Measurements from ENCODE around the gene TNS3. TPM values are rescaled to one million over a fixed set of nuclear protein-coding genes. Genes with fewer than 3 reads are reported as not detected.

The TNS3 gene
- total RNA-seq, 4 donors from 2014 or later = 34.6 to 52.5 (median 48.6) TPM

GRCh38 chr7:47521816-47522561, 59.9 kb downstream of the TNS3 start:
- TF ChIP-seq, protein P1, sequence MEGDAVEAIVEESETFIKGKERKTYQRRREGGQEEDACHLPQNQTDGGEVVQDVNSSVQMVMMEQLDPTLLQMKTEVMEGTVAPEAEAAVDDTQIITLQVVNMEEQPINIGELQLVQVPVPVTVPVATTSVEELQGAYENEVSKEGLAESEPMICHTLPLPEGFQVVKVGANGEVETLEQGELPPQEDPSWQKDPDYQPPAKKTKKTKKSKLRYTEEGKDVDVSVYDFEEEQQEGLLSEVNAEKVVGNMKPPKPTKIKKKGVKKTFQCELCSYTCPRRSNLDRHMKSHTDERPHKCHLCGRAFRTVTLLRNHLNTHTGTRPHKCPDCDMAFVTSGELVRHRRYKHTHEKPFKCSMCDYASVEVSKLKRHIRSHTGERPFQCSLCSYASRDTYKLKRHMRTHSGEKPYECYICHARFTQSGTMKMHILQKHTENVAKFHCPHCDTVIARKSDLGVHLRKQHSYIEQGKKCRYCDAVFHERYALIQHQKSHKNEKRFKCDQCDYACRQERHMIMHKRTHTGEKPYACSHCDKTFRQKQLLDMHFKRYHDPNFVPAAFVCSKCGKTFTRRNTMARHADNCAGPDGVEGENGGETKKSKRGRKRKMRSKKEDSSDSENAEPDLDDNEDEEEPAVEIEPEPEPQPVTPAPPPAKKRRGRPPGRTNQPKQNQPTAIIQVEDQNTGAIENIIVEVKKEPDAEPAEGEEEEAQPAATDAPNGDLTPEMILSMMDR (IDR thresholded peaks at IDR 0.05) = no peak
- TF ChIP-seq POLR2A (IDR thresholded peaks at IDR 0.05; ENCODE audit: low read depth) = no peak
- no peak for TF ChIP-seq EP300 (IDR thresholded peaks at IDR 0.05)
- TF ChIP-seq POLR2AphosphoS5 (IDR thresholded peaks at IDR 0.05) = no peak
- no peaks in the 10 kb centered on the region for H3K27me3 ChIP-seq
- no peak for DNase-seq (ENCODE audit: extremely low spot score)
- intact Hi-C loops (cut with DNase I) = no loop called here
- no peaks in the 10 kb centered on the region for H3K9me3 ChIP-seq
- H3K4me1 ChIP-seq = peaks cover 5 to 35% (median 23%) of the 10 kb centered on the region in 4 donors
- WGBS = 93% methylated on average over 11 of the region's 14 CpGs
- peaks cover 0 to 20% (median 11%) of the 10 kb centered on the region in 4 donors for H3K36me3 ChIP-seq
- no peak overlapping the region for H3K27ac ChIP-seq (replicated peaks in 1 of 4)
- no peak overlapping the region for H3K4me3 ChIP-seq

DNA sequence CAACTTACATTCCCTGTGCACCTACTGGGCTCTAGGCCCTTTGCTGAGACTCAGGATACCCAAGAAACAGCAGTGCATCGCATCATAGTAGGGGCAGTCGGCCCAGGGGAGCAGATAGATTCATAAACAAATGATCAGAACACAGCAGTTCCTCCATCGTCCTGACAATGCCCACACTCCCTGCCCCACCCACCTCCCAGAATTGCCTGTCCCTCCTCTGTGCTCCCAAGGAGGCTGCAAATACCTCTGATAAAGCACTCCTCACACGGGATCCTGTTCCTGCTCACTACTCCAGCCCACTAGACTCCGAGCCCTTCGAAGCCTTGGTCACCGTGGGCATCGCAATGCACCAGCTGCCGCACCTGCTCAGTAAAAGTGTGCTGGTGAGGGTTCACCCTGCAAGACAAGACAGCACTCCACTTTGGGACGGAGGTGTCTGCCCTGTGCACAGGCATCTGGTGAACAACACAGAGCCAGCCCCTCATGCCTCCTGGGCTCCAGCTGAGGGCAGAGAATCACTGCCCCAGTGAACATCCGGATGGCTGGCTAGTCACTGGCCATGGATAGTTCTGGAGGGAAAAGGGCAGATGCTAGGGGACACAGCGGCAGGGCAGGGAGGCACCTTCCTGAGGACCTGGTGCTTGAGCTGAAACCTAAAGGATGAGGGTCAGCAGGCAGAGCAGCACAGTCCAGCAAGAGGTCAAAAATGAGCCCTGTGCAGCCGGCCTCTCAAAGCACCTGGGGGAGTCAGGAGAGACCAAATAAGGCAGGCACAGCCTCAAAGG, 60.7 kb downstream of the TNS3 start:
- Histone ChIP-seq H3K36me3 (peaks cover 0 to 14% (median 7%) of the 10 kb centered on the region in 4 donors), H3K9me3 (no peaks in the 10 kb centered on the region), H3K27me3 (no peaks in the 10 kb centered on the region), H3K4me1 (peaks cover 12 to 38% (median 23%) of the 10 kb centered on the region in 4 donors), H3K27ac (replicated peaks in 1 of 4) (peak overlapping the region in 3 of 4 donors; percentile 34 to 66 (median 49)), H3K4me3 (no peak overlapping the region)
- intact Hi-C loops (cut with DNase I) = no loop called here
- TF ChIP-seq POLR2A (IDR thresholded peaks at IDR 0.05; ENCODE audit: low read depth) (no peak), POLR2AphosphoS5 (IDR thresholded peaks at IDR 0.05) (no peak), EP300 (IDR thresholded peaks at IDR 0.05) (no peak)
- TF ChIP-seq, protein P1 (IDR thresholded peaks at IDR 0.05) = no peak
- WGBS = 90% methylated on average over 12 of the region's 13 CpGs
- no peak for DNase-seq (ENCODE audit: extremely low spot score)

- H3K9me3 ChIP-seq = no peaks in the 10 kb centered on the region
- H3K27me3 ChIP-seq = no peaks in the 10 kb centered on the region
- DNase-seq (ENCODE audit: extremely low spot score) = peak; percentile 94
- peaks cover 0 to 6% (median 3%) of the 10 kb centered on the region in 4 donors for H3K36me3 ChIP-seq
- intact Hi-C loops (cut with DNase I) = no loop called here
- WGBS = 54% methylated on average over 8 of the region's 8 CpGs
- H3K4me1 ChIP-seq = peaks cover 12 to 38% (median 23%) of the 10 kb centered on the region in 4 donors
- peak overlapping the region; percentile 30 to 66 (median 42) for H3K27ac ChIP-seq (replicated peaks in 1 of 4)
- H3K4me3 ChIP-seq = no peak overlapping the region
- no peak for TF ChIP-seq POLR2A (IDR thresholded peaks at IDR 0.05; ENCODE audit: low read depth)
- TF ChIP-seq POLR2AphosphoS5 (IDR thresholded peaks at IDR 0.05) = peak; percentile 18 to 23
These were observed 61.5 kb downstream of the TNS3 start for GRCh38 chr7:47520406-47520805.

DNA sequence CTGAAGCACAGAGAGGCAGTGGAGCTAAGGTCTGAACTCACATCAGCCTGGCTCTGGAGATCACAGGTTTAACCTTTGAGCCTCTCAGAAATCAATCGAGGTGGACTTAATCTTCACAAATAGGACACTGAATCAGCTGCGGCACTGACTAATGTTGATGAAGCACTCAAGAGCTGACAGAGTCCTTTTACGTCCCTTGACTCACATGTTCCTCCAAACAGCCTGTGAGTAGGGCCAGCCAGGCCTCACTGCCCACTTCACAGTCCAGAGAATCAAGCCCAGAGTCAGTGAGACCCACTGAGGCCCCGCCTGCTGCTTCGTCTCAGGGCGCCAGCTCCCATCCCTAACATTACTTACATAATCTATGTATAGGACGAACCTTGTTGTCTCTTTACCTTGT, 63.1 kb downstream of the TNS3 start:
- intact Hi-C loops (cut with DNase I) = loop anchor here (10.0 kb wide), 1 partner anchor 116 kb away; no protein-coding TSS in a partner anchor
- no peak for DNase-seq (ENCODE audit: extremely low spot score)
- 85% methylated on average over 6 of the region's 7 CpGs for WGBS
- TF ChIP-seq POLR2A (IDR thresholded peaks at IDR 0.05; ENCODE audit: low read depth) = no peak
- no peak for TF ChIP-seq POLR2AphosphoS5 (IDR thresholded peaks at IDR 0.05)
- TF ChIP-seq, protein P1 (IDR thresholded peaks at IDR 0.05) = no peak
- no peak for TF ChIP-seq EP300 (IDR thresholded peaks at IDR 0.05)
- no peaks in the 10 kb centered on the region for H3K9me3 ChIP-seq
- no peaks in the 10 kb centered on the region for H3K27me3 ChIP-seq
- no peak overlapping the region for H3K4me3 ChIP-seq
- H3K27ac ChIP-seq (replicated peaks in 1 of 4) = no peak overlapping the region
- H3K36me3 ChIP-seq = no peaks in the 10 kb centered on the region
- peaks cover 19 to 52% (median 35%) of the 10 kb centered on the region in 4 donors for H3K4me1 ChIP-seq
